ENCODE results near the gene PTPRG. TPM values are rescaled to one million over a fixed set of nuclear protein-coding genes. Genes with fewer than 3 reads are reported as not detected.
"Not testable (repeated sequence)": the region's sequence is repeated elsewhere in the genome, so short reads cannot be mapped to it uniquely, and the experiment has no call there.

Gene PTPRG
- total RNA-seq, 3 donors from 2014 or later, result 28.9 to 54.7 (median 40.4) TPM

GRCh38 chr3:61812517-61812916, 251.1 kb downstream of the PTPRG start:
- intact Hi-C loops (cut with DNase I, micrococcal nuclease), result no loop called here
- H3K36me3 ChIP-seq (ENCODE audit: low read depth), result no peaks in the 10 kb centered on the region
- no peak overlapping the region for H3K4me3 ChIP-seq
- ATAC-seq (no peak), DNase-seq (no peak)
- no peak for TF ChIP-seq CTCF (IDR thresholded peaks at IDR 0.05)
- H3K4me1 ChIP-seq (ENCODE audit: low read depth), result peaks cover 14% of the 10 kb centered on the region
- H3K9me3 ChIP-seq, result no peaks in the 10 kb centered on the region

GRCh38 chr3:61813636-61814035, 252.3 kb downstream of the PTPRG start:
- no peaks in the 10 kb centered on the region for H3K36me3 ChIP-seq (ENCODE audit: low read depth)
- DNase-seq (no peak), ATAC-seq (no peak)
- peaks cover 8% of the 10 kb centered on the region for H3K4me1 ChIP-seq (ENCODE audit: low read depth)
- no peak for TF ChIP-seq CTCF (IDR thresholded peaks at IDR 0.05)
- H3K4me3 ChIP-seq, result no peak overlapping the region
- no peaks in the 10 kb centered on the region for H3K9me3 ChIP-seq
- intact Hi-C loops (cut with DNase I, micrococcal nuclease), result no loop called here

- TF ChIP-seq CTCF (IDR thresholded peaks at IDR 0.05), result no peak
- DNase-seq (peak in 1 of 3 donors; percentile 75), ATAC-seq (peak; percentile 94)
- Histone ChIP-seq H3K36me3 (ENCODE audit: low read depth) (no peaks in the 10 kb centered on the region), H3K4me1 (ENCODE audit: low read depth) (peaks cover 5% of the 10 kb centered on the region), H3K9me3 (no peaks in the 10 kb centered on the region), H3K4me3 (no peak overlapping the region)
- intact Hi-C loops (cut with DNase I, micrococcal nuclease), result no loop called here
Measured at GRCh38 chr3:61814674-61815073, 253.3 kb downstream of the PTPRG start.

- intact Hi-C loops (cut with DNase I, micrococcal nuclease); H3K4me3 ChIP-seq; H3K9me3 ChIP-seq; H3K4me1 ChIP-seq (ENCODE audit: low read depth); H3K36me3 ChIP-seq (ENCODE audit: low read depth); ATAC-seq; DNase-seq: not testable (repeated sequence)
Measured at GRCh38 chr3:61816304-61816703, 254.9 kb downstream of the PTPRG start.

GRCh38 chr3:61819861-61820260, 258.5 kb downstream of the PTPRG start:
- ATAC-seq (no peak), DNase-seq (no peak)
- Histone ChIP-seq H3K4me3 (no peak overlapping the region), H3K36me3 (ENCODE audit: low read depth) (no peaks in the 10 kb centered on the region), H3K9me3 (no peaks in the 10 kb centered on the region), H3K4me1 (ENCODE audit: low read depth) (no peaks in the 10 kb centered on the region)
- TF ChIP-seq CTCF (IDR thresholded peaks at IDR 0.05), result no peak
- intact Hi-C loops (cut with DNase I, micrococcal nuclease), result no loop called here

- TF ChIP-seq CTCF (IDR thresholded peaks at IDR 0.05), result no peak
- intact Hi-C loops (cut with DNase I, micrococcal nuclease), result no loop called here
- Histone ChIP-seq H3K4me3 (no peak overlapping the region), H3K9me3 (no peaks in the 10 kb centered on the region), H3K4me1 (ENCODE audit: low read depth) (no peaks in the 10 kb centered on the region), H3K36me3 (ENCODE audit: low read depth) (no peaks in the 10 kb centered on the region)
- DNase-seq, result no peak
- no peak for ATAC-seq
Measured at GRCh38 chr3:61820306-61820992, 259.1 kb downstream of the PTPRG start.

Data from mucosa of descending colon (tissue), 3 donors.